Neural progenitor cell (in vitro differentiated cells): Measurements from ENCODE around the gene EDN2.

Experiments
- EZH2 ChIP-seq: fragments of 200-600 bp; sonication (generic); IDR thresholded peaks from 2 replicates; pipeline ENCODE4 v1.6.1; 2017; ENCODE audit warnings: antibody characterized with exemption, mild to moderate bottlenecking, moderate library complexity
- TF ChIP-seq, protein P1 (sequence below): fragments of 200-600 bp; sonication (generic); IDR thresholded peaks from 2 replicates; pipeline ENCODE4 v1.5.1; 2017; ENCODE audit warnings: antibody characterized with exemption, mild to moderate bottlenecking

GRCh38 chr1:41481109-41481775, 3.2 kb downstream of the EDN2 start:
- TF ChIP-seq, protein P1, sequence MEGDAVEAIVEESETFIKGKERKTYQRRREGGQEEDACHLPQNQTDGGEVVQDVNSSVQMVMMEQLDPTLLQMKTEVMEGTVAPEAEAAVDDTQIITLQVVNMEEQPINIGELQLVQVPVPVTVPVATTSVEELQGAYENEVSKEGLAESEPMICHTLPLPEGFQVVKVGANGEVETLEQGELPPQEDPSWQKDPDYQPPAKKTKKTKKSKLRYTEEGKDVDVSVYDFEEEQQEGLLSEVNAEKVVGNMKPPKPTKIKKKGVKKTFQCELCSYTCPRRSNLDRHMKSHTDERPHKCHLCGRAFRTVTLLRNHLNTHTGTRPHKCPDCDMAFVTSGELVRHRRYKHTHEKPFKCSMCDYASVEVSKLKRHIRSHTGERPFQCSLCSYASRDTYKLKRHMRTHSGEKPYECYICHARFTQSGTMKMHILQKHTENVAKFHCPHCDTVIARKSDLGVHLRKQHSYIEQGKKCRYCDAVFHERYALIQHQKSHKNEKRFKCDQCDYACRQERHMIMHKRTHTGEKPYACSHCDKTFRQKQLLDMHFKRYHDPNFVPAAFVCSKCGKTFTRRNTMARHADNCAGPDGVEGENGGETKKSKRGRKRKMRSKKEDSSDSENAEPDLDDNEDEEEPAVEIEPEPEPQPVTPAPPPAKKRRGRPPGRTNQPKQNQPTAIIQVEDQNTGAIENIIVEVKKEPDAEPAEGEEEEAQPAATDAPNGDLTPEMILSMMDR = no peak
- no peak for TF ChIP-seq EZH2
